ENCODE results near the gene USP24.

GRCh38 chr1:55074455-55074854 is 140.7 kb downstream of the USP24 start:
- TF ChIP-seq CTCF (IDR thresholded peaks at IDR 0.05) (no peak), POLR2A (IDR thresholded peaks at IDR 0.05) (no peak)
